ENCODE data around the gene LYST.
"Not testable (repeated sequence)": the region's sequence is repeated elsewhere in the genome, so short reads cannot be mapped to it uniquely, and the experiment has no call there.

The LYST gene

GRCh38 chr1:235649368-235650163, 217.1 kb downstream of the LYST start, which contains the start of gene GNG4:
GNG4 (minus strand) TSS chr1:235649784; CDS start chr1:235583838, 65,946 bp downstream.
- DNase-seq = no peak

- DNase-seq = peak; percentile 59
These were observed 217.7 kb downstream of the LYST start for GRCh38 chr1:235648954-235649367.

- DNase-seq = no peak
These were observed 218.2 kb downstream of the LYST start for GRCh38 chr1:235648407-235648907.

GRCh38 chr1:235647537-235647936, 219.2 kb downstream of the LYST start:
- not testable (repeated sequence) for DNase-seq

GRCh38 chr1:235646463-235646862, 220.2 kb downstream of the LYST start:
- no peak for DNase-seq

- DNase-seq = no peak
These were observed 221.9 kb downstream of the LYST start for GRCh38 chr1:235644693-235645305.

- DNase-seq = no peak
These were observed 222.6 kb downstream of the LYST start for GRCh38 chr1:235643837-235644692.

GRCh38 chr1:235642943-235643371, 223.7 kb downstream of the LYST start:
- no peak for DNase-seq

- DNase-seq = peak; percentile 52
These were observed 224.4 kb downstream of the LYST start for GRCh38 chr1:235642011-235642942.

- no peak for DNase-seq
These were observed 226.1 kb downstream of the LYST start for GRCh38 chr1:235640580-235640979.

- DNase-seq = no peak
These were observed 227.2 kb downstream of the LYST start for GRCh38 chr1:235639226-235640205.

GRCh38 chr1:235638612-235639011, 228.1 kb downstream of the LYST start:
- not testable (repeated sequence) for DNase-seq

GRCh38 chr1:235637756-235638534, 228.8 kb downstream of the LYST start:
- DNase-seq = no peak

- no peak for DNase-seq
These were observed 230.6 kb downstream of the LYST start for GRCh38 chr1:235635938-235636662.

GRCh38 chr1:235632506-235633401, 234.0 kb downstream of the LYST start:
- DNase-seq = no peak

- DNase-seq = no peak
These were observed 234.9 kb downstream of the LYST start for GRCh38 chr1:235631816-235632215.

GRCh38 chr1:235628316-235629005, 238.2 kb downstream of the LYST start:
- DNase-seq = no peak

Data from stimulated activated CD4-positive, alpha-beta T cell treated with anti-CD3 and anti-CD28 coated beads, Interleukin-1b, Interleukin-23, amount 100 ng/mL, for 48 hours (primary cell).